Calu3 (cell line): ENCODE data around the gene MRPS12. TPM values are rescaled to one million over a fixed set of nuclear protein-coding genes. Genes with fewer than 3 reads are reported as not detected.

Source experiments
- BruUV-seq: library from RNA; stranded (reverse); fragments of 400-500 nt; replicated peaks from 2 replicates; lab custom pipeline; 2021; lab: Mats Ljungman, UMichigan
- CTCF ChIA-PET: fragments of 300-600 bp; sonication (Branson Sonifier 250); formaldehyde crosslinking; loops from one replicate; lab custom pipeline; 2022; ENCODE audit warnings: antibody characterized with exemption; lab: Charles Lee
- DNase-seq: peaks from one replicate; pipeline ENCODE4 v3.0.0; 2022
- H3K27ac Mint-ChIP-seq: one replicate; pipeline ENCODE4 v1.8.0; 2022; ENCODE audit warnings: mixed read lengths; ENCODE audit not compliant: unreplicated experiment
- H3K27me3 Mint-ChIP-seq: one replicate; pipeline ENCODE4 v1.8.0; 2022; ENCODE audit warnings: mixed read lengths; ENCODE audit not compliant: unreplicated experiment
- H3K36me3 Mint-ChIP-seq: one replicate; pipeline ENCODE4 v1.8.0; 2022; ENCODE audit warnings: mild to moderate bottlenecking, moderate library complexity, mixed read lengths; ENCODE audit not compliant: insufficient read depth, unreplicated experiment
- H3K4me1 Mint-ChIP-seq: one replicate; pipeline ENCODE4 v1.8.0; 2022; ENCODE audit warnings: mild to moderate bottlenecking, low read depth, mixed read lengths; ENCODE audit not compliant: unreplicated experiment
- H3K4me3 Mint-ChIP-seq: one replicate; pipeline ENCODE4 v1.8.0; 2022; ENCODE audit warnings: mild to moderate bottlenecking, low read depth, moderate library complexity, mixed read lengths; ENCODE audit not compliant: unreplicated experiment
- H3K9me3 Mint-ChIP-seq: one replicate; pipeline ENCODE4 v1.8.0; 2022; ENCODE audit warnings: low read depth, mixed read lengths; ENCODE audit not compliant: unreplicated experiment
- intact Hi-C: fragments of 100-400 bp; cut with micrococcal nuclease; formaldehyde crosslinking; loops from one replicate; pipeline ENCODE4 v1.10.0; 2022; ENCODE audit not compliant: unreplicated experiment
- total RNA-seq: library from RNA; stranded (reverse); gene quantifications from 2 replicates; pipeline ENCODE4 v1.2.3, GENCODE V29; 2022
- TF ChIP-seq, protein P1 (sequence below): fragments of 200-600 bp; IDR thresholded peaks from one replicate; pipeline ENCODE4 v1.8.0; 2022; ENCODE audit warnings: antibody characterized with exemption; ENCODE audit not compliant: unreplicated experiment

Gene MRPS12
- total RNA-seq, 1 experiment from 2014 or later: 73.1 TPM

DNA sequence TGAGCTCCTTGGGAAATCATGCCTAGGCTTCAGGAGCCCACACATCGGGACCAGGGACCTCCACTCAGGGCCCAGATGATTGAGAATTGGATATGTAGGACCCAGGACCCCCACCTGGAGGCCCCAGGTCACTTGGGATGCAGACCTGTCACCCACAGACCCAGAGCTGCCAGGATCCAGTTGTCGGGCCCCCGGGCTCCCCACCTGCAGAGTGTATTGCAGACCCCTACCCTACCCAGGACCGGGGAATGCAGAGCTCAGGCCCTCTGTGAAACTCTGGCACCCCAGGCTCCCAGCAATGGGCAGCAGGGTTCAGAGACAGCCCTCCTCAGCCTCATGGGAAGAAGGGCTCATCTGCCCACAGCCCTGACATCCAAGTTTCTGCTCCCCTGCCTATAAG lies 25.1 kb upstream of the MRPS12 start:
- intact Hi-C loops: no loop called here
- TF ChIP-seq, protein P1, sequence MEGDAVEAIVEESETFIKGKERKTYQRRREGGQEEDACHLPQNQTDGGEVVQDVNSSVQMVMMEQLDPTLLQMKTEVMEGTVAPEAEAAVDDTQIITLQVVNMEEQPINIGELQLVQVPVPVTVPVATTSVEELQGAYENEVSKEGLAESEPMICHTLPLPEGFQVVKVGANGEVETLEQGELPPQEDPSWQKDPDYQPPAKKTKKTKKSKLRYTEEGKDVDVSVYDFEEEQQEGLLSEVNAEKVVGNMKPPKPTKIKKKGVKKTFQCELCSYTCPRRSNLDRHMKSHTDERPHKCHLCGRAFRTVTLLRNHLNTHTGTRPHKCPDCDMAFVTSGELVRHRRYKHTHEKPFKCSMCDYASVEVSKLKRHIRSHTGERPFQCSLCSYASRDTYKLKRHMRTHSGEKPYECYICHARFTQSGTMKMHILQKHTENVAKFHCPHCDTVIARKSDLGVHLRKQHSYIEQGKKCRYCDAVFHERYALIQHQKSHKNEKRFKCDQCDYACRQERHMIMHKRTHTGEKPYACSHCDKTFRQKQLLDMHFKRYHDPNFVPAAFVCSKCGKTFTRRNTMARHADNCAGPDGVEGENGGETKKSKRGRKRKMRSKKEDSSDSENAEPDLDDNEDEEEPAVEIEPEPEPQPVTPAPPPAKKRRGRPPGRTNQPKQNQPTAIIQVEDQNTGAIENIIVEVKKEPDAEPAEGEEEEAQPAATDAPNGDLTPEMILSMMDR: no peak
- no peak overlapping the region for H3K4me3 Mint-ChIP-seq
- no TSS peak for BruUV-seq
- DNase-seq: no peak
- peaks cover 64% of the 10 kb centered on the region for H3K36me3 Mint-ChIP-seq
- CTCF ChIA-PET: interaction anchor here (0.7 kb wide), 1 partner anchor 106 kb away, joined by 4 read pairs; no protein-coding TSS in a partner anchor
- H3K9me3 Mint-ChIP-seq: peaks cover 9% of the 10 kb centered on the region
- no peaks in the 10 kb centered on the region for H3K27me3 Mint-ChIP-seq
- no peak overlapping the region for H3K27ac Mint-ChIP-seq
- peaks cover 13% of the 10 kb centered on the region for H3K4me1 Mint-ChIP-seq

DNA sequence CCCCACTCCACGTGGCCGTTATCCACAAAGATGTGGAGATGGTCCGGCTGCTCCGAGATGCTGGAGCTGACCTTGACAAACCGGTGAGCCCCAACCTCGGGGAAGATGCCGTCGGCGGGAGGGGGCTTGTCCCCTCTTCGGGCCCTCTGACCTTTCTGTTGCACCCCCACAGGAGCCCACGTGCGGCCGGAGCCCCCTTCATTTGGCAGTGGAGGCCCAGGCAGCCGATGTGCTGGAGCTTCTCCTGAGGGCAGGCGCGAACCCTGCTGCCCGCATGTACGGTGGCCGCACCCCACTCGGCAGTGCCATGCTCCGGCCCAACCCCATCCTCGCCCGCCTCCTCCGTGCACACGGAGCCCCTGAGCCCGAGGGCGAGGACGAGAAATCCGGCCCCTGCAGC lies 23.5 kb upstream of the MRPS12 start:
- no peaks in the 10 kb centered on the region for H3K27me3 Mint-ChIP-seq

DNA sequence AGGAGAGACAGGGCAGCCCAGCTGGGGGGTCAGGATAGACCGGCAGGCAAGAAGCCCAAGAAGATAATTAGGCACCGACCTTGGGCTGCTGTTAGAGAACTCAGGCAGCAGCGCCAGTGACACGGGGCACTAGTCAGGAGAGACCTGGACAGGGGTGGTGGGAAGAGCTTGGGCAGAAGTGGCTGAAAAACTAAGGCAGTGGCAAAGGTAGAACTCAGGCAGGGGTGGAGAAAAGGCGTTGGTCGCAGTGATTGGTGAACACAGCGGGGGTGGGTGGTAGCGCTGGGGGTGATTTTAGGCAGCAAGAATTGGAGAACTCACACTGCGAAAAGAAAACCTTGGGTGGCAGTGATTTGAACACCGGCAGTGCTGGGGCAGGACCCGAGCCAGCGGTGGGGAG lies 23.1 kb upstream of the MRPS12 start:
- no peak overlapping the region for H3K4me3 Mint-ChIP-seq
- H3K36me3 Mint-ChIP-seq: peaks cover 50% of the 10 kb centered on the region
- no peak for DNase-seq
- peak overlapping the region; percentile 7 for H3K27ac Mint-ChIP-seq
- H3K4me1 Mint-ChIP-seq: peaks cover 7% of the 10 kb centered on the region
- CTCF ChIA-PET: interaction anchor here (0.7 kb wide), 1 partner anchor 379 kb away, joined by 7 read pairs; no protein-coding TSS in a partner anchor
- H3K27me3 Mint-ChIP-seq: no peaks in the 10 kb centered on the region
- peaks cover 9% of the 10 kb centered on the region for H3K9me3 Mint-ChIP-seq
- TF ChIP-seq, protein P1: no peak
- intact Hi-C loops: no loop called here
- no TSS peak for BruUV-seq

More for the DNA sequence above, 23.5 kb upstream of the MRPS12 start:
- no peak for DNase-seq
- H3K4me1 Mint-ChIP-seq: peaks cover 7% of the 10 kb centered on the region
- BruUV-seq: no TSS peak
- CTCF ChIA-PET: interaction anchor here (0.6 kb wide), 1 partner anchor 221 kb away, joined by 6 read pairs; no protein-coding TSS in a partner anchor
- peak overlapping the region; percentile 7 for H3K27ac Mint-ChIP-seq
- H3K9me3 Mint-ChIP-seq: peaks cover 9% of the 10 kb centered on the region
- no peak overlapping the region for H3K4me3 Mint-ChIP-seq
- TF ChIP-seq, protein P1: no peak
- intact Hi-C loops: no loop called here
- peaks cover 50% of the 10 kb centered on the region for H3K36me3 Mint-ChIP-seq

DNA sequence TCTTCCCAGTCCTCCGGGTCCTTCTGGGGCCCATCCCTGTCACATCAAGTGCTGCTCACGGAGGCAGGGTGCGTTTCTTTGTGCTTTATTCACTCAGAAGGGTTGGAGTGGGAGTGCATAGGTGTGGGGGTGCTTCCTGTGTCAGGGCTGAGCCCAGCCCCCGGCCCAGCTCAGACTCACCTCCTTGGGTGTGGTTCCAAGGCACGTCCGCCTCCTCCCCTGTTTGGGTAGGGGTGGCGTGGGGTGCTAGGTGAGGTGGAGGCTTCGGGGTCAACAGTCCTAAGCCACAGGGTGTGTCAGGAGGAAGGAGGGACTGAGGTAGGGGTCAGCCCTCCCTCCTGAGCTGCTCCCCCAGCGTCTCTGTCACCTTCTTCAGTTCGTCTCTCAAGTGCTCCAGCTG lies 21.8 kb upstream of the MRPS12 start:
- Mint-ChIP-seq H3K36me3 (peaks cover 54% of the 10 kb centered on the region), H3K27ac (no peak overlapping the region), H3K9me3 (peaks cover 9% of the 10 kb centered on the region), H3K4me1 (peaks cover 7% of the 10 kb centered on the region), H3K4me3 (no peak overlapping the region), H3K27me3 (no peaks in the 10 kb centered on the region)
- CTCF ChIA-PET: interaction anchor here (0.6 kb wide), 1 partner anchor 9 kb away, joined by 4 read pairs; the partner anchor contains the start of genes NFKBIB and SIRT2
- intact Hi-C loops: no loop called here
- TF ChIP-seq, protein P1: no peak
- DNase-seq: no peak
- BruUV-seq: no TSS peak
